Gastrocnemius medialis (tissue), 4 donors: ENCODE results near the gene INSYN2B.

Source experiments
- POLR2A ChIP-seq, 2 donors: fragments of 450-650 bp; IDR thresholded peaks; one replicate each; pipeline ENCODE4 v1.6.1; 2017; ENCODE audit warnings: antibody characterized with exemption in 2 of 2, mild to moderate bottlenecking in 2 of 2, moderate library complexity in 2 of 2
- TF ChIP-seq, protein P1 (sequence below), 5 experiments: fragments of 450-650 bp in 3 of 5; fragments of 200-600 bp in 2 of 5; sonication (generic) in 2 of 5; IDR thresholded peaks in 4 of 5; conservative IDR thresholded peaks in 1 of 5; 1 replicate in 4 of 5; 2 replicates in 1 of 5; pipeline ENCODE4 v1.5.1; 2016 to 2019; ENCODE audit warnings: antibody characterized with exemption in 5 of 5, mild to moderate bottlenecking in 3 of 5, moderate library complexity in 3 of 5

DNA sequence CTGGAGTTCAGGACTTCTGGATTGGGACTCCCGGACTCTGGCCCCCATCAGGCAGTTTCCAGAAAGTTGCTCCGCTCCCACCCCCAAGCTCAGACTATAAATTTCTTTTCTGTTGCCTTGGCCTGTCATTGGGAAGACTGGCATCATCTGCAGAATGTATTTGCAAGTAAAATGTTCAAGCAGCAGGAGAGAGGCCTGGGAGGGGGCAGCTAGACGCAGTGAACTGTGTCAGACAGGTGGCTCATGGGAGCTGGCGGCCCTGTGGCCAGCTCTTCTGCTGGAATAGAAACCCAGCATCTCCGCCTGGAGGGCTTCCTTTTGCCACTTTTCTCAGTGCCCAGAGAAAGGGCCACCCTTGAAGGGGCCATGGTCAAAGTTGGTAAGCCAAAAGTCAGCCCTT is 16.0 kb downstream of the INSYN2B start:
- TF ChIP-seq POLR2A (IDR thresholded peaks at IDR 0.05): no peak
- TF ChIP-seq, protein P1, sequence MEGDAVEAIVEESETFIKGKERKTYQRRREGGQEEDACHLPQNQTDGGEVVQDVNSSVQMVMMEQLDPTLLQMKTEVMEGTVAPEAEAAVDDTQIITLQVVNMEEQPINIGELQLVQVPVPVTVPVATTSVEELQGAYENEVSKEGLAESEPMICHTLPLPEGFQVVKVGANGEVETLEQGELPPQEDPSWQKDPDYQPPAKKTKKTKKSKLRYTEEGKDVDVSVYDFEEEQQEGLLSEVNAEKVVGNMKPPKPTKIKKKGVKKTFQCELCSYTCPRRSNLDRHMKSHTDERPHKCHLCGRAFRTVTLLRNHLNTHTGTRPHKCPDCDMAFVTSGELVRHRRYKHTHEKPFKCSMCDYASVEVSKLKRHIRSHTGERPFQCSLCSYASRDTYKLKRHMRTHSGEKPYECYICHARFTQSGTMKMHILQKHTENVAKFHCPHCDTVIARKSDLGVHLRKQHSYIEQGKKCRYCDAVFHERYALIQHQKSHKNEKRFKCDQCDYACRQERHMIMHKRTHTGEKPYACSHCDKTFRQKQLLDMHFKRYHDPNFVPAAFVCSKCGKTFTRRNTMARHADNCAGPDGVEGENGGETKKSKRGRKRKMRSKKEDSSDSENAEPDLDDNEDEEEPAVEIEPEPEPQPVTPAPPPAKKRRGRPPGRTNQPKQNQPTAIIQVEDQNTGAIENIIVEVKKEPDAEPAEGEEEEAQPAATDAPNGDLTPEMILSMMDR (IDR thresholded peaks at IDR 0.05 in 4 of 5, conservative IDR thresholded peaks at IDR 0.05 in 1 of 5): no peak
